Measurements from ENCODE around the gene KPNA1.
A peak's percentile ranks its signal among the peaks of the same experiment; 100 is the strongest.

Gene KPNA1

GRCh38 chr3:122392868-122393844, 121.6 kb downstream of the KPNA1 start:
- Histone ChIP-seq H4K20me1 (peaks cover 6% of the 10 kb centered on the region; the same call in 1 of the 2 replicates), H3K4me1 (peaks cover 23% of the 10 kb centered on the region), H3K4me2 (no peak overlapping the region), H3K9me3 (no peaks in the 10 kb centered on the region), H3K27me3 (no peaks in the 10 kb centered on the region), H3K4me3 (no peak overlapping the region), H3K9ac (no peak overlapping the region), H3K36me3 (peaks cover 10% of the 10 kb centered on the region; the same call in 1 of the 2 replicates), H3K27ac (no peak overlapping the region)
- TF ChIP-seq Cebpa-rat (IDR thresholded peaks at IDR 0.05): no peak

GRCh38 chr3:122391681-122392446, 122.9 kb downstream of the KPNA1 start:
- H3K4me3 ChIP-seq: no peak overlapping the region
- TF ChIP-seq Cebpa-rat (IDR thresholded peaks at IDR 0.05): no peak
- no peaks in the 10 kb centered on the region for H3K9me3 ChIP-seq
- peaks cover 6% of the 10 kb centered on the region; the same call in 1 of the 2 replicates for H4K20me1 ChIP-seq
- no peaks in the 10 kb centered on the region for H3K27me3 ChIP-seq
- H3K36me3 ChIP-seq: peaks cover 15% of the 10 kb centered on the region; the same call in 1 of the 2 replicates
- H3K4me2 ChIP-seq: no peak overlapping the region
- no peak overlapping the region for H3K9ac ChIP-seq
- H3K4me1 ChIP-seq: peaks cover 35% of the 10 kb centered on the region
- no peak overlapping the region for H3K27ac ChIP-seq

- Histone ChIP-seq H3K9me3 (no peaks in the 10 kb centered on the region), H4K20me1 (peaks cover 6% of the 10 kb centered on the region; the same call in 1 of the 2 replicates), H3K4me1 (peaks cover 47% of the 10 kb centered on the region), H3K36me3 (peaks cover 19% of the 10 kb centered on the region; the same call in 1 of the 2 replicates), H3K9ac (0 out of 2 replicates have a peak overlapping the region, but pooled peaks have one; percentile 28), H3K4me2 (peak overlapping the region; percentile 35; the same call in 1 of the 2 replicates), H3K4me3 (no peak overlapping the region), H3K27ac (peak overlapping the region; percentile 14; the same call in 1 of the 2 replicates), H3K27me3 (no peaks in the 10 kb centered on the region)
- no peak for TF ChIP-seq Cebpa-rat (IDR thresholded peaks at IDR 0.05)
Observed at GRCh38 chr3:122390665-122391064, 124.1 kb downstream of the KPNA1 start.

- no peaks in the 10 kb centered on the region for H3K27me3 ChIP-seq
- no peak overlapping the region for H3K27ac ChIP-seq
- H3K9me3 ChIP-seq: no peaks in the 10 kb centered on the region
- H3K4me2 ChIP-seq: peak overlapping the region; percentile 35; the same call in 1 of the 2 replicates
- H3K4me1 ChIP-seq: peaks cover 55% of the 10 kb centered on the region
- H3K4me3 ChIP-seq: no peak overlapping the region
- H3K9ac ChIP-seq: no peak overlapping the region
- peaks cover 6% of the 10 kb centered on the region; the same call in 1 of the 2 replicates for H4K20me1 ChIP-seq
- no peak for TF ChIP-seq Cebpa-rat (IDR thresholded peaks at IDR 0.05)
- H3K36me3 ChIP-seq: peaks cover 19% of the 10 kb centered on the region; the same call in 1 of the 2 replicates
Observed at GRCh38 chr3:122389892-122390291, 124.8 kb downstream of the KPNA1 start.

GRCh38 chr3:122389197-122389596, 125.5 kb downstream of the KPNA1 start:
- peaks cover 53% of the 10 kb centered on the region for H3K4me1 ChIP-seq
- H3K27me3 ChIP-seq: no peaks in the 10 kb centered on the region
- H3K27ac ChIP-seq: no peak overlapping the region
- H3K4me3 ChIP-seq: no peak overlapping the region
- H3K4me2 ChIP-seq: no peak overlapping the region
- TF ChIP-seq Cebpa-rat (IDR thresholded peaks at IDR 0.05): no peak
- H4K20me1 ChIP-seq: peaks cover 6% of the 10 kb centered on the region; the same call in 1 of the 2 replicates
- peaks cover 18% of the 10 kb centered on the region; the same call in 1 of the 2 replicates for H3K36me3 ChIP-seq
- H3K9me3 ChIP-seq: no peaks in the 10 kb centered on the region
- H3K9ac ChIP-seq: no peak overlapping the region

- Histone ChIP-seq H3K9ac (no peak overlapping the region), H3K4me3 (no peak overlapping the region), H4K20me1 (peaks cover 6% of the 10 kb centered on the region; the same call in 1 of the 2 replicates), H3K27me3 (no peaks in the 10 kb centered on the region), H3K27ac (no peak overlapping the region), H3K36me3 (peaks cover 9% of the 10 kb centered on the region; the same call in 1 of the 2 replicates), H3K4me1 (peaks cover 56% of the 10 kb centered on the region), H3K4me2 (no peak overlapping the region; the same call in 1 of the 2 replicates), H3K9me3 (no peaks in the 10 kb centered on the region)
- TF ChIP-seq Cebpa-rat (IDR thresholded peaks at IDR 0.05): no peak
Observed at GRCh38 chr3:122387709-122388108, 127.0 kb downstream of the KPNA1 start.

GRCh38 chr3:122383771-122384697, 130.7 kb downstream of the KPNA1 start, which contains the start of gene FAM162A:
Gene FAM162A (plus strand): TSS chr3:122384182. CDS start chr3:122384266, 84 bp downstream.
- Histone ChIP-seq H3K9me3 (no peaks in the 10 kb centered on the region), H3K9ac (peak within 1 kb of the TSS; percentile 79), H3K27me3 (no peaks in the 10 kb centered on the region), H4K20me1 (peaks cover 11% of the 10 kb centered on the region; the same call in 1 of the 2 replicates), H3K27ac (peak within 1 kb of the TSS; percentile 81), H3K4me2 (peak within 1 kb of the TSS; percentile 93), H3K4me3 (peak within 1 kb of the TSS; percentile 84), H3K4me1 (peaks cover 78% of the 10 kb centered on the region), H3K36me3 (peaks cover 14% of the 10 kb centered on the region; the same call in 1 of the 2 replicates)
- no peak for TF ChIP-seq Cebpa-rat (IDR thresholded peaks at IDR 0.05)

GRCh38 chr3:122382888-122383666, 131.7 kb downstream of the KPNA1 start, which contains the start of gene MIX23:
Gene MIX23 (minus strand): TSS chr3:122383231. CDS start chr3:122383224, 7 bp downstream.
- H3K36me3 ChIP-seq: peaks cover 21% of the 10 kb centered on the region
- peaks cover 15% of the 10 kb centered on the region; the same call in 1 of the 2 replicates for H4K20me1 ChIP-seq
- TF ChIP-seq Cebpa-rat (IDR thresholded peaks at IDR 0.05): no peak
- H3K4me3 ChIP-seq: peak within 1 kb of the TSS; percentile 84
- peak within 1 kb of the TSS; percentile 93 for H3K4me2 ChIP-seq
- H3K9me3 ChIP-seq: no peaks in the 10 kb centered on the region
- H3K9ac ChIP-seq: peak within 1 kb of the TSS; percentile 79
- peak within 1 kb of the TSS; percentile 81 for H3K27ac ChIP-seq
- no peaks in the 10 kb centered on the region for H3K27me3 ChIP-seq
- peaks cover 77% of the 10 kb centered on the region for H3K4me1 ChIP-seq

All from BLaER1 (cell line).